A172 (cell line): ENCODE data around the gene FNIP2. TPM values are rescaled to one million over a fixed set of nuclear protein-coding genes. Genes with fewer than 3 reads are reported as not detected.

ENCODE experiments used
- DNase-seq: peaks from one replicate; pipeline ENCODE4 v3.0.0-alpha.2; 2015; ENCODE audit warnings: low spot score
- total RNA-seq: library from RNA; depleted of rRNA; stranded (reverse); fragments of >200 nt; shearing (Covaris generic); gene quantifications from 2 replicates; pipeline ENCODE4 v1.2.3, GENCODE V29; 2014

FNIP2 gene
- total RNA-seq, 1 experiment from 2014 or later = 10.8 TPM

DNA sequence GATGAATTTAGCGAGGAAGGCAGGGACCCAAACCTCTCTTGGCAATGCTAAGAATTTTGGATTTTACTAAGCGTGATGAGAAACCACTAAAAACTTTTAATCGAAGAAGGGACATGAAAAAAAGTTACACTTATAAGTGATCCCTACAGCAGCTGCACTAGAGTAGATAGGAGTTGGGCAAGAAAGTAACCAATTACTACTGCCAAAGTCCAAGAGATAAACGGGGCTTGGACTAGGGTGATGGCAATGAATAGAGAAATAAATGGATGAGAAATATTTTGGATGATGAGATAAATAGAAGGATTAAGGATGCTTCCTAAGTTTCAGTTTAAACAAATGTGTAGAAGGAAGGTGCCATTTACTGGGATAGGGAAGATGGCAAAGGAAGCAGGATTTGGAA, 6.3 kb upstream of the FNIP2 start:
- no peak for DNase-seq

DNA sequence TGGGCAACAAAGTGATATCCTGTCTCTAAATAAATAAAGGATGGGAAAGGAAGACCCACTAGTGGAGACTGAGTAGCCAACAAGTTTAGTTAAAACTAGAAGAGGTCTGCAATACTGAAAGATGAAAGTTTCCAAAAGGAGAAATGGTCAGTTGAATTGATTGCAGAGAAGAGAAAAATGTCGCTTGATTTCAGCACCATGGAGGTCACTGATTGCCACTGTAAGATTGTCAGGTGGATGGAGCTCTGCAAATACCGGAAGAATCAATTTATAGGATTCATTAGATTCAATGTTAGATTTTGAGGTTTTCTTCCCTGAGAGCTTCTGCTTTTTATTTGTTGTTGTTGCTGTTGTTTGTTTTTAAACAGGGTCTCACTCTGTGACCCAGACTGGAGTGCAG, 5.4 kb upstream of the FNIP2 start:
- DNase-seq = no peak

DNA sequence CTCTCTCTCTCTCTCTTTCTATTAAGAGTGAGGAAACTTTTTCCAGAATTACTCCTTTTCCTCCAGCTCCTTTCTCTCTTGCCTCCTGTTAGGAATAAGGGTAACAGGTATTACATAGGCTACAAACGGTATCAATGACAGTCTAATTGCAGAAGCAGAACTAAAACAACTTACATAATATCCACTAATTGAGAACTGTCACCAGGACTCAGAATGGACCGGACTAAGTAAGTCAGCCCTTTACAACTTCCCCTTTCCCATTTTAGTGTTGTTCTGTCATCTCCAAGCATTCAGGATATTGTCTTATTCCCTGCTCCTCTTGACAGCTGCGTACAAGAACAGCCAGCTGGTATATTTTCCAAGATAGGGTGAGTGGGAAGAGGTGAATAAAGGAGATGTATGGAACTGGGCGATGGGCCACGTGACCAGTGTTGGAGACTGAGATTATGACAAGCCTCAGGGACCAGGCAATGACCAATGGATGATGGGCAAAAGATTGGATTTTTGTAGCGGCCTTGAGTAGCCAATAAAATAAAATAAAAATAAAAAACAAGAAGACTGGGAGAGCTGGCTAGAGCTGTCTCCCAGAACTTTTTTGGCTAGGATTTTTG, 2.3 kb upstream of the FNIP2 start:
- no peak for DNase-seq

DNA sequence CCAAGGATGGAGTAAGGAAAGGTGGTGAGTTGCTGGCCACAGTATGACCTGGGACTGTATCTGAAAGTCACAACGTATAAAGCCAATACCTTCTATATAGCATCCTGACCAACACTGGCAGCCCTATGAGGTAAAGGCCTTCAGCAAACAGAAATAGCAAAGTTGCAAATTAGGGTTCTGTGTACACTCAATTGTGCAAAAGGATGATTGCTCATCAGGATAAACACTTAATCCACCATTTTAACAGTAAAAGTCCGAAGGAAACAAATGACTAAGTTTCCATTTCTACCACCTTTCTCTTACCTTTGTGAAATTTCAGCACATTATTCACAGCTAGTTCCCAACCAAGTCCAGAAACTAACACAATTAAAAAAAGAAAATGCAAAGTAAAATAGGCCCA, 1.4 kb upstream of the FNIP2 start:
- no peak for DNase-seq

DNA sequence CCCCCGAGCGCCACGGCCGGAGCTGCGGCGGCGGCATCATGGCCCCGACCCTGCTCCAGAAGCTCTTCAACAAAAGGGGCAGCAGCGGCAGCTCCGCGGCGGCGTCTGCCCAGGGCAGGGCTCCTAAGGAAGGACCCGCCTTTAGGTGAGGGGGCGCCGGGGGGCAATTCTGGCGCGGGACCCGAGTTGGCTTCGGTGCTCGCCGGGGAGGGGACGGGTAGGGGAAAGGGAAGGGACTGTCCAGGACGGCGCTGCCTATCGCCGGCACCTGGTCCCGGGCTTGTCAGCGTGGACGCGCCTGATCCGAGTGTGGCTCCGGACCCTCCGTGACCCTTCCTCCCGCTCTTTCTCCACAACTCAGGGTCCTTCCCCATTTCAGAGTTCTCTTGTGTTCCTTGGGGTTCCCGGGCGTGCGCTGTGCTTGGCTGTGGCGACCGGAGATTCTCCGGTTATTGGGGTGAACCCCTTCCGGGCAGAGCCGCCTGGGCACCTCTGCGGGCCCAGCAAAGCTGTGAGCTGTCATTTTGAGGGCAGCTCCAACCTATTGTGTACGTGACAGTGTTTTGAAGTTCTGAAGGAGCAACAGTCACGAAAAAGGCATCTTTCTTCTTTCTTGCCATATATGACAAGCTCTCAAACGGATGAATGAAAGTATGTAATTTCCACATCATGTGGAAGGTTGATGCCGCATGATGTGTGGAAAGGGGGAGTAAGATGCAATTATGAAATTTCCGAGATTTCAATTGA, 522 bp downstream of the FNIP2 start:
- no peak for DNase-seq

DNA sequence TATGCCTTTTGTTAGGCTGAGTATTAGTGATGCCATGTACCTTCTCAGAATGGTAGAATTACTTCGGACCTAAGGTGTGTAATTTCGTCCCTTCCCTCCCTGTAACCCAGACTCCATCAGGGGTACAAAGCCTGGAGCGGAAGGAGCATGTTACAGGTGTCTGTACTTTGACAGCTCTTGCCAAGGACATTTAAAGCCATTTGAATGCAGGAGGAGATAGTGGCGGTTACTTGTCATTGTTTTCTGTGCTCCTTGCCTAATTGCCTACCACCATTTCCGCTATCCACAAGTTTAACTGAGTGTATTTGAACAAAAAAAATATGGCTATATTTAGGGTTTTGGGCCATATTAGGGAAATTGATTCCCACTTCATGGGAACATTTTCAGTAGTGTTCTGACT, 1.8 kb downstream of the FNIP2 start:
- no peak for DNase-seq

DNA sequence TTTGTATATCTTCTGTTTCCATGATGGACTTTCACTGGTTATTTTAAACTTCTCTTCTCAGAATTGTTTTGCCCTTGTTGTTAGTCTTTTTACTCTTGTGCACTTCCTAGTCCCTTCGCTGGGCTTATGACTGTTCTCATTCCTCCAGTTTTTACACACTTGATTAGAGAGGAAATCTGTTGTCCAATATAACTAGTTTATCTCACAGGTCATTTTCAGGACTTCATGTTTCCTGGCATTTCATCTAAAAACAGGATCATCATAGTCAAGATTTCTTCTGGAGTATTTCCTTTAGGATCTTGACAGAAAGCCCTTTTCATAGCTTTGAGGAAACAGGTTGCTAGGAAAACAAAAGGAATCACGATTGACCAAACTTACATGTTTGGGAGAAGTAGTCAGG, 3.0 kb downstream of the FNIP2 start:
- no peak for DNase-seq

DNA sequence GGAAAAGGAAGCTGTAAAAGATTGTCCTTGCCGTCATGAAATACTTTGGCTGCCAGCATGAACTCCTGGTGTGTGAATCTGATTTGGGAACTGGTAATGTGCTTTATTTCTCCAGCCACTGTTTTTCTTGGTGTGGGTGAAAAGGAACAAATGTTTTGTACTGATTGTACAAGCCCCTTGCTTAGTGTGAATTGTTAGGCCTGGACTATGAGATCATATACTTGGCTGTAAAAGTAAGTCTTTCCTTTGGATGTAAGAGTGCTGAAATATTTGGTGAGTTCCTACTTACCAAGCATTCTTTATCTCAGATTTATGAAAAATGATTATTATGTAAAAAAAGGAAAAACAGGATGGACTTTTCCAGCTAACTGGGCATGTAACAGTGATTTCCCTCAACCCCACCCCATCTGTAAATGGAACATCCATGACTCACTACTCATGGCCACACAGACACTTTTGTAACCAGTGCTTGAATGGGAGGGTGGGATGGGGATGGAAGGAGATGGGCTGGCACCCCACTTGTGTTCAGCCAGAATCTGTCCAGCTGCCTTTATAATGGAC, 6.3 kb downstream of the FNIP2 start:
- peak; percentile 45 for DNase-seq

DNA sequence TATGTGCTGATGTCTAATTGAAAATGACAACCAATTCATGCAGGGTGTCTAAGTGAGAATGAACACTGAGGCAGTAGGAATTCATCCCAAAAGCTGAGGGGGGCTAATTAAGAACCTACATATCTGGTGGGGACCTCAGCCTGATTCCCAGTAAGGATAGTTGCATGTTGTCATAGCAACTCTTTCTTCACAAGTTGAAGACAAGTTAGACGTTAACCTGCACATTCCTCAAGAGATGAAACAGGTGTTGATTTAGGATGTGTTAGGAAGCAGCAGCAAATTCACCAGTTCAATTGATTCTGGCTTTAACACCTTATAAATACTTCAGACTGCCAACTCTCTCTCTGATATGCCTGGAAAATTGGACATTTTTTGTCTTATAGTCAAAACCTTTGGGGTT, 7.3 kb downstream of the FNIP2 start:
- DNase-seq = no peak

DNA sequence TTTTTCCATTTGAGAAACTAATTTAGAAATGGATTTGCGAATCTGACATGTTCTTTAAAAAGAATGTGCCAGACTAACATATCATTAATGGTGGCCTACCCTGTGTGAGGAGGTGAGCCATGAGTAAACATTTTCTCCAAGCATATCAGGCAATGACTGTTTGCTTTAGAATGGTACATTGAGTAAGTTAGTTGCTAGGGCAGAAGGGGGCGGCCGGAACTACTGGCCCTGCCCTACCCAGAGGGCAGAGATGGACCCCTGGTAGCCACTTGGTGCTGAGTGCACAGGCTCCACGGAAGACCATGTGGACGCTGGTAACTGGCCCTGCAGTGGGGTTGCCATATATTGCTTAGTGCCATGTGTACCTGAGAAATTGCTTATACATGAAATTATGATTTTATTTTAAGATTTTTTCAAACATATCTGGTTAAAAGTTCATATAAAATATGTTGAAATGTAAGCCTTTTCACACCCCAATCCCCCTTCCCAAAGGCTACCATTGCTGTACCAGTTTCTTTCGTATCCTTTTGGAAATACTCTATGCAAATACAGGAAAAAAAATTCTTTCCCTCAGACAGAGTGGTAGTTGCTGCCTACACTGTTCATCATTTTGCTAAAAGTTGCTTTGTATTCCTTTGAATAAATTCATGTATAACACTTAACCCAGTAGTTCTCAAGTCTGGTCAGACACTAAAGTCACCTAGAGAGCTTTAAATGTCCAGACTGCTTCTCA, 8.8 kb downstream of the FNIP2 start:
- DNase-seq = no peak

DNA sequence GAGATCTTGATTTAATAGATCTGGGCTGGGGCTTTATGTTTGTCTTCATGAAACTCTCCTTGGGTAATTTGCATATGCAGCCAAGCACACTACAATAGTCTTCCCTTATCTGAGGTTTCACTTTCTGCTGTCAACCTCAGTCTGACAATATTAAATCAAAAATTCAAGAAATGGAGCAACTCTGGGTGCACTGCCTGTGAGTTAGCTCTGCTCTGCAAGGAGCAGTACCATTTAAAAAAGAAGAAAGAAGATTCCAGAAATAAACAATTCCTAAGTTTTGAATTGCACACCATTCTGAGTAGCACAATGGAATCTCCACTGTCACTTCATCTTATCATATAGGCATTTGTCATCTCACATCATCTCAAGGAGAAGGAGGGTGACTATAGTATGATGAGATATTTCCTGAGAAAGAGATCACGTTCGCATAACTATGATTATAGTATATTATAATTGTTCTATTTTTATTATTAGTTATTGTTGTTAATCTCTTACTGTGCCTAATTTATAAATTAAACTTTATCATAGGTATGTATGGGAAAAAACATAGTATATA, 9.4 kb downstream of the FNIP2 start:
- no peak for DNase-seq

DNA sequence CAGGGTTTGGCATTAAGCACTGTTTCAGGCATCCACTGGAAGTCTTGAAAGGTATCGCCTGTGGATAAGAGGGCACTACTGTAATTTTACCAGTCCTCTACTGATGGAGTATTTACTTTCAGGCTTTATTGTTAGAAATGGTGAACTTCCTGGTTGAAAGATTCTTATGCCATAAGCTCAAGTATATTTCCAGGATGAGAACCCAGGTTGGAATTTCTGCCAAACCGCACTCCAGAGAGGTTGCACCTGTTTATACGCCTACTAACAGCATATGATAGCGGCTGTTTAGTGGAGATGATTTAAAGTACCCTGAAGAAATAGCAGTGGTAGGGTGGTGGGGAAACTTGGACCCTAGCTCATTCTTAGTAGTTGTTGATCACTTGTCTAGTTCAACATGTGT, 9.9 kb downstream of the FNIP2 start:
- DNase-seq = no peak

DNA sequence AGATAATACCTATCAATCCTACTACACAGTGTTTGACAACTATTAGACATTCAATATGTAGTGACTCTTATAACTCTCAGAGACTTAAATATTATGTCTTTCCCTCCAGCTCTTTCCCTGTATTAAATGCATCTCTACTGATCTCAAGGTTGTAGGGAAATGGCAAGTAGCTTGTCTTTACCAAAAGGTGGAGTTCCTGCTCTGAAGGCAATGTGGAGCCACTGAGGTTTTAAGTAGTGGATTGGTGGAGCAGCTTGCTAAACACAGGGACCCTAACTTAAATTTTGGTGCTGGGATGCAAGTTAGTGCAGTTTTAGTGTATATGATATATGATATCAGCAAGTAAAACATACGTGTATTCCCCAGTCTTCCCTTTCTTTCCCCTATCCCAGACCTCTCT, 13.1 kb downstream of the FNIP2 start:
- no peak for DNase-seq

DNA sequence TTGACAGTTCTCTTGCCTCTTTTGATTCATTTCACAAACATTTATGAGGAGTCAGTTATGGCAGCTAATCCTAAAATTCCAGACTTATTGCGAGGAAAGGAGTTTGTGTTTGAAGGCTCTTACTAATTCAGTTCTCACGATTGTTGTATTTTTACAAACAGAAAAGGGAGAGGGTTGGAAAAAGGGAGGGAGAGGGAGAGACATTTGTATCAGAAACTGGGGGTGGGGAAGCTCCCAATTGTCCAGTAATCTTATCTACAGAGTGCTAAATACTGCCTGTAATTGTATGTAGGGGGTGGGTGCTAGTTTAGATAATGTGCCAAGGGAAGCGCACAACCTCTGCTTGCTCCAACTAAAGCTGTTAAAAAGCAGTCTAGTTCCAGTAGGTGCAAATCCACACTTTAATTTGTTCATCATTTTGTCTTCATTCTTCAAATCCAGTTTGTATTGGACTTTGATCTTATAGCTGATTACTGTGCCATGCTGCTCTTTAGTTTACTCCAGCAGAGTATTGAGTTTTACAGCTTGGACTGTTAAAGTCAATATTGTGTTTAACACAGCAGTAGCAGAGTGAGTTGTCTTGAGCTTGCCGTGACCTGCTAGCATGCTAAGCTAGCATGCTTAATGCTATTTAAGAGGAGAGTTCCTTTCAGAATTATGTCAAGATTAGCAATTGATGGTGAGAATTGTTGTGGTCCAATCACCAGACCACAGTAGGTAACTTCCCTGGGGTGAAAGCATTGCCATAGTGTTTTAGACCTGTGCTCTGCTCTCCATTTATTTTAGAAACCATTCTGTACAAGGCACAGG, 13.9 kb downstream of the FNIP2 start:
- no peak for DNase-seq

DNA sequence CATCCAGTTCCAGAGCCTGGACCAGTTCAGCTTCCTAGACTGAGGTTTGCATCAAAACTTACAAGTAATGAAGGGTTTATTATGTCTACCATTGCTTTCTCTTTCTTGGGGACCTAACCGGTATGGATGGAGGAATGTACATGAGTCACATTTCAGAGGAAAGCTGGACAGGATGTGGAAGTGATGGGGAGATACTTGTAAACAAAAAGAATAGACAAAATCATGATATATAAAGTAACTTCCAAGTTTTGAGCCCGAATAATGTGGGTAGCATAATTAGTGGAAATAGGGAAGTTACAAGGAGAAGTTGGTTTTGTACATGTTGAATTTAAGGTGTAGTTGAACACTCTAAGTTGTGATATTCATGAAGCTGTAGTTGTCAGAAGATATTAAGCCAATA, 15.0 kb downstream of the FNIP2 start:
- DNase-seq = peak; percentile 57

DNA sequence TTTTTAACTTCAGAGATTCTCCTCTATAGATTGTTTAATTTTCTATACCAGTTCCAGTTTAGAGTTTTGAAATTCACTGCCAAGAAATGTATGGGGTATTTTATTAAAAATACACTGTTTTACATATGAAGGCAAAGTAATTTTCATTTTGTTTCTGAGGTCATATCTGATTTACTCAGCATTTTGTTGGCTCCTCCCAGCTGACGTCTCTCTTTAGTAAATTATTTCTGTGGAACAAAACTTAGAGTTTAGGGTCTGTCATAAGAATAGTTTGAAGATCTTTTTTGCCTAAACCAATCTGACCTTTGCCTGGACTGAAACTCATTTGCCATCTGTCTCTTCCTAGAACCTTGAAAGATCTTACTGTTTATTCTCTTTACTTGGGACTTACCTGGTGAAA, 16.9 kb downstream of the FNIP2 start:
- DNase-seq = no peak

DNA sequence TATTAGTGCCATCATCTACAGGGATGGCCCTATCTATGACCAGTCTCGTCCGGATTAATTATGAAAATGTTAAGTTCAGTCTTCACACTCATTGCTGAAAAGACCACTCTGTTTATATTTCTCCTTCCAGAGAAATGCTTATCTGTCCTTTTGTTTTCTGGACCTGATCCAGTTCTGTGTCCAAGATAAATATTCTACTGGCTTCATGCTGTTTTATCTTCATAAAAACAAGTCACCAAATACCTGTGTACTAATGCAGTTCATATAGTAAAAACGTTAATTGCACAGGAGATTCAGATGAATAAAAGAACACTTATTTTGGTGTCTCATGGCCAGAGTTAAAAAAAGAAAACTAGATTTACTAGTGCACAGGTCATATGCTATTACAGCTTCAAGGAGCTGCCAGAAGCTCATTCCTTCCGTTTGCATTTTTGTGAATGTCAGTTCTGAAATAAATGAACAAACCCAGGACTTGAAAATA, 17.3 kb downstream of the FNIP2 start:
- no peak for DNase-seq

DNA sequence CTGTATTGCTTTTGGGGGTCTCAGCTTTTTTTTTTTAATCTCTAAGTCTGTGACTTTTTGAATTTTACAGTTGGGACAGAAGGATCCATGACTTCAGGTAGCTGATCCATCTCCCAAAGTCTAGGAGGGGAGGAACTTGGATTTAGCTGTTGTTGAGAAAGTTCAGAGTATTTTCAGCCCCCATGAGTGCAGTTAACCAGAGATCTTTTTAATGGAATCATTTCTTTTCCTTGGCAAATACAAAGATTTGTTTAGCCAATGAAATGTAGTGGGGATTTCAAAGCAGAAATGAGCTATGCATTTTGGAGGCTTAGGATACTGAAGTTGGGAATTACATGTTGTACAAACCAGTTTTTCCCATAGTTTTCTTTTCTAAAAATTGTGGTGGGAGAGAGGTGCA, 18.1 kb downstream of the FNIP2 start:
- no peak for DNase-seq

DNA sequence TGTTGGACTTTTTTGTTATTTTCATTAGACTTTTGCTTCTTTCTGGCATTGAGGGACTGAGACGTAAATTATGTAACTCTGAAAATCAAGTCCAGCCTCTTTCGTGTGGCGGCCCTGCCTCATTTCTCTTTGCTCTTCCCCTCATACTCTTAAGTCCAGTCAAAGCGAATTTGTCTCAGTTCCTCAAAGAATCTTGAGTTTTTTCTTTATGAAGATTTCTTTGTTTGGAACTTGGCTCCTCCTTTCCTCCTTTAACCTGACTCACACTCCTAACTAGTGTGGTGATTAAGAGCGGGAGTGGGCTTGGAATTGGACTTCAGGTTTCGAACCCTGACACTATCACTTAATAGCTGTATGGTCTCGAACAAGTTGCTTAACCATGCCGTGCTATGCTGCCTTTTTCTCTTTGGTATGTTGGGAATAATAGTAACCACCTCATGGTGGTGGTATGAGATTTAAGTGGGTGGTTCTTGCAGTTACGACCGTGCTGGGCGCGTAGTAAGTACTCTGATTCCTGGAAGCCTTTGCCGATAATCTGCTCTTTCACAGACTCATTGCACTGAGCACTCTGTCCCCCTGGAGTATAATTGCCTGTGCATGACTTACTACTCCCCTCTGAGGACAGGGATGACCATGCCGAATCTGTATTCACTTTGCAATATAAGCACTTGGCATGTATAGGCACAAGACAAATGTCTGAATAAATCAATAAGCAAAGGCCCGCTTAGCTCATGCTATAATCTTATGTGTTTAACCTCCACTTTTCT, 19.1 kb downstream of the FNIP2 start:
- DNase-seq = no peak

DNA sequence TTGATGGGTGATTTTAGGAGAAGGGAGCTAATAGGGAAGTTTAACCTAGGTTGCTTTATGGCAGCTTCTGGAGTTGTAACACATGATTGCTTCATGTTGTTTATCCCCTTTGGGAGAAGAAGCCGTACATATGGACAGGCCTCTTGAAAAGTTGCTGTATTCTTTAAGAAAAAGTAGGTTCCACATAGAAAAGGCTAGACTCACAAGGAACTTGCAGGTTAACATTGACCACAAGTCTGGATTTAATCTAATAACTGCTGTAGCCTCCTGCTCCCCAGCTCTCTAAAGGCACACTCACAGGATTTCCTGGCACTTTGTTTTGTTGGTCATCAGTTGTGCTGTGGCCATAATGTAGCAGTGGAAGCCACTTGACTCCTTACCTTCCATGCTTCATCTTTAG, 19.7 kb downstream of the FNIP2 start:
- no peak for DNase-seq

DNA sequence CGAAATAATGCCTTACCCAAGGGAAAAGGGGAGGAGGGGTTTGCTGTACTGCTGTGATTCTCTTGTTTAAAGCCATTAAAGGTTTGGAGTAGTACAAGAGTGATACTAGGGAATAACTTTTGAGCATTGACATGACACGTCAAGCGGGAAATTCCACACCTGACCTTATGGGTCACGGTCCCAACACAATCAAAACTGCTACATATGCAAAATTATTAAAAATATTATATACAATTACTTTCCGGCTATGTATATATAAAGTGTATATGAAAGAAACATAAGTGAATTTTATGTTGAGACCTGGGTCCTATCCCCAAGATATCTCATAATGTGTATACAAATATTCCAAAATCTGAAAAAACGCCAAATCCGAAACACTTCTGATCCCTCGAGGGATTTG, 21.0 kb downstream of the FNIP2 start:
- DNase-seq = no peak
